ENCODE results near the gene SRMS. TPM values are rescaled to one million over a fixed set of nuclear protein-coding genes. Genes with fewer than 3 reads are reported as not detected.

SRMS gene
- total RNA-seq, 1 experiment from 2014 or later = not detected

DNA sequence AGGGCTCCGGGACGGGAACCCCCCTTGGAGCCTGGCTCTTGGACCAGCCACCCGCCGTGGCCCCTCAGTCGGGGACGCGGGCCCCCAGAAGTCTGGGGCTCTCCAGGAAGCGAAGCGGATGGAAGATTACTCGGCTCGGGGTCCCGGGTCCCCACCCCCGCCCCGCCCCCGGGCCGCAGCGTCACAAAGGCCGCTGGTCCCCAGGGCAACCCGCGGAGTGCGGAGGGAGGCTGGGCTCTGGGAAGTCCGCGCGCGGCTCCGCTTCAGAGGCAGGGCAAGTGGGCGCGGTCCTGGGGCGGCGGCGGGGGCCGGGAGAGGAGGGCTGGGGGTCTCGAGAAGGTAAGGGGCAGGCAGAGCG lies 6.4 kb upstream of the SRMS start, which contains the start of gene FNDC11:
Gene FNDC11 (plus strand): TSS at position 227 of the 358 bp plus-strand sequence. CDS start 1,505 bp downstream, outside the sequence.
- DNase-seq (ENCODE audit: low spot score) = no peak

DNA sequence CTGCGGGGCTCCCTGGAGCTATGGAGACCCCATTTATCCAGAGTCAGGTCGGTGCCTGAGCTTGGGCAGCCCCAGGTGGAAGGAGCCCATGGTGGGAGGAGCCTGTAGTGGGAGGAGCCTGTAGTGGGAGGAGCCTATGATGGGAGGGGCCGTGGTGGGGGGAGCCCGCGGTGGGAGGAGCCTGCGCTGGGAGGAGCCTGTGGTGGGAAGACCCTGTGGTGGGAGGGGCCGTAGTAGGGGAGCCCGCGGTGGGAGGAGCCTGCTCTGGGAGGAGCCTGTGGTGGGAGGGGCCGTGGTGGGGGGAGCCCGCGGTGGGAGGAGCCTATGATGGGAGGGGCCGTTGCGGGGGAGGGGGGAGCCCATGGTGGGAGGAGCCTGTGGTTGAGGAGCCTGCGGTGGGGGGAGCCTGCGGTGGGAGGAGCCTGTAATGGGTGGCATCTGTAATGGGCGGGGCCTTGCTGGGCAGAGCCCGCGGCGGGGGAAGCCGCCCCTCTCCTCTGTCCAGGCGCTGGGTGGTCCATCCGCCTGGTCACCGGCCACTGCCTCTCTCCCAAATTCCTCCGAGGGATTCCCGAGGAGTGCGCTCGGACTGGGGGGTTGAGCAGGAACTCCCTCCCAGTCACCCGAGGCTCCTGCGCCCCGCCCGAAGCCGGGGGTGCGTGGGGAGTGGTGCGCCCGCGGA lies 5.8 kb upstream of the SRMS start:
- DNase-seq (ENCODE audit: low spot score) = peak; percentile 44

DNA sequence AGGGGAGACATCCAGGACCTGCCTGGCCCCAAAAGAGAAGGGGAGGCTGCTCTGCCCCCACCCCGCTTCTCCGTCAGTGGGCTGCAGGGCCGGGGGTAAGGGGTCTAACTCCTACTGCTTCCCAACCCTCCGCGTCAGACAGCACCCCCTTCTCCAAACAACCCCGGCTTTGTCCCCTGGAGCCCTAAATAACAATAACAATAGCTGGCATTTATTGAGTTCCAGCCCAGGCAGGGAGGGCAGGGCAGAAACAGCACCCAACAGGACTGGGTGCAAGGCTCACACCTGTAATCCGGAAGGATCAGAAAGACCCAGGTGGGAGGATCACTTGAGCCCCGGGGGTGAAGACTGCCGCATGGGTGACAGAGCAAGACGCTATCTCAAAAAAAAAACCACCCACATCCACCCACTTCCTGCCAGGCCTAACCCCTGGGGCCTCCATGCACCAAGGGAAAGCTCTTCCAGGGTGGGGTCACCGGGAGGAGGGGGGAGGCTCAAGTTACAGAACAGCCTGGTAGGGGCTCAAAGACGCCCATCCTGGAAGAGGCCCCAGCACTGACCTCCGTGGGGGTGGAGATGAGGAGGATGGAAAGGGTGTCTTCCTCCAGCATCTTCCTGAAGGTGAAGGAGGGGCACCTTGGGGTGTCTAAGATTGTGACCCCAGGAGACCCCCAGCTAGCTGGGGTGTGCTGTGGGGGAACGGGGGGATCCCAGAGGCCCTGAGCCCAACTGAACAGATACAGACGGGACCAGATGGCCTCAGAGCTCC lies 5.1 kb upstream of the SRMS start:
- DNase-seq (ENCODE audit: low spot score) = no peak

DNA sequence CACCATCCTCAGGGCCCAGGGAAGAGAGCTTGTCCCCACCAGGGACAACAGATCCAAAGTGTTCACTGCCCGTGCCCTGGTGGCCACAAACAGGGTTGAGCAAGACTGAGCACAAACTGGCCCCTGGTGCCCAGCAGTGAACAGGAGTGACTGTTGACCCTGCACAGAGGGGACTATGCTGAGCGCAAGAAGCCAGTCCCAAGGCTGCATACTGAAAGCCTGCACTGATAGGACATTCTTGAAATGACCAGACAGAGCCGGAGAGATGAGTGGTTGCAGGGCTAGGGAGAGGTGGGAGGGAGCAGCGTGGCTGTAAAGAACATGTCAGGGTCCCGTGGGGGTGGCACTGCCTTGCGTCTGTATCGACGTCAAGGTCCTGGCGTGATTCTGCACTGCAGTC lies 3.5 kb upstream of the SRMS start:
- DNase-seq (ENCODE audit: low spot score) = no peak

DNA sequence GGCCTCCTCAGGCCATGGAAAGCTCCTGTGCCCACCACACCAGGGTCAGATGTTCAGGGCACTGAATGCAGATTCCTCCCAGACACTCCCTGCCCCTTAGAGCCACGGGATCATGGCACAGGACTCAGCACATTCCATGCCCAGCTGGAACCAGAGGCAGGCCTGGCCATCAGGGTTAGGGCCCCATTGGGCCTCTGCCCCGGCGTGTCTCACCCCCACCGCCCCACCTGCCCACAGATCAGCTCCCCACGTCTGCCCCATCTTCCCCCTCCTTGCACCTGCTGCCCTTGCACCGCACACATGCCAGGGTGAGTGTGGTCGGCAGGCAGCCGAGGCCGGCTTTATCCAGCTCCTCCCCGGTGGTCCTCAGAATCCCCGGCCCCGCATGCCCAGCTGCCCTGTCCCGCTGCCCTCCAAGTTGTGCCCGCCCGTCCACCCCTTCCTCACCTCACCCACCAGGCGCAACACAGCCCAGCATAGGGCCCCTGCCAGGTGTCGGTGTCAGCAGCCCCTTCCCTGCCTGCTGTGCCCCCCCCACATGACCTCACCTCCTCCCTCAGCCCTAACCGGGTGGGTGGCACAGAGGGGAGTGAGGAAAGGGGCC lies 2.2 kb upstream of the SRMS start:
- no peak for DNase-seq (ENCODE audit: low spot score)

DNA sequence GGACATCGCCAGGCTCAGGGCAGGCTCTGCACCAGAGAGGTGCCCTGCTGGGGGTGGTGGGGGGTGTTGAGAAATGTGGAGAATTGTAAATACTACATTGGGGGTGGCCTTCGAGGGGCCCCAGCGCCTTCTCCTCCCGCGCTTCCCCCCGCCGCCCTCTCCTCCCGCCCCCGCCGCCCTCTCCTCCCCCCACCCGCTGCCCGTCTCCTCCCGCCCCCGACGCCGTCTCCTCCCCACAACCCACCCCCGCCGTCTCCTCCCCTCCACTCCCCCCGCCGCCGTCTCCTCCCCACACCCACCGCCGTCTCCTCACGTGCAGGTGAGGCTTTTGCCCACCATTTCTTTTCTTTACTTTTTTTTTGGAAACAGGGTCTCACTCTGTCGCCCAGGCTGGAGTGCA lies 1.5 kb upstream of the SRMS start:
- no peak for DNase-seq (ENCODE audit: low spot score)

DNA sequence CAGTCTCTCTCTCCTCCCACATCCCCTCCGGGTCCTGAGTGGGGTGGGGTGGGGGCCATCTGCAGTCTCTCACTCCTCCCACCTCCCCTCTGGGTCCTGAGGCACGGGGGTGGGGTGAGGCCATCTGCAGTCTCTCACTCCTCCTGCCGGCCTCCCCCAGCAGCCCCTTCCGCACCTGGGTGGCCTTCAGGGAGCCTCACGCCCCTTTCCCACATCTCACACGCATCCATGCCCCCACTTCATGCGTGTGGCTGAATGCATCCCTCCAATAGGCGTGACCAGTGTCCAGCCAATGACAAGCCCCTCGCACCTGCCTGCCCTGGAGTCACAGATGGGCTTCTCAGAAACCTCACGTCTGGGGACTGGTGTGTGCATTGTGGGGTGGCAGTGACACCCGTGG lies 993 bp upstream of the SRMS start:
- DNase-seq (ENCODE audit: low spot score) = no peak

DNA sequence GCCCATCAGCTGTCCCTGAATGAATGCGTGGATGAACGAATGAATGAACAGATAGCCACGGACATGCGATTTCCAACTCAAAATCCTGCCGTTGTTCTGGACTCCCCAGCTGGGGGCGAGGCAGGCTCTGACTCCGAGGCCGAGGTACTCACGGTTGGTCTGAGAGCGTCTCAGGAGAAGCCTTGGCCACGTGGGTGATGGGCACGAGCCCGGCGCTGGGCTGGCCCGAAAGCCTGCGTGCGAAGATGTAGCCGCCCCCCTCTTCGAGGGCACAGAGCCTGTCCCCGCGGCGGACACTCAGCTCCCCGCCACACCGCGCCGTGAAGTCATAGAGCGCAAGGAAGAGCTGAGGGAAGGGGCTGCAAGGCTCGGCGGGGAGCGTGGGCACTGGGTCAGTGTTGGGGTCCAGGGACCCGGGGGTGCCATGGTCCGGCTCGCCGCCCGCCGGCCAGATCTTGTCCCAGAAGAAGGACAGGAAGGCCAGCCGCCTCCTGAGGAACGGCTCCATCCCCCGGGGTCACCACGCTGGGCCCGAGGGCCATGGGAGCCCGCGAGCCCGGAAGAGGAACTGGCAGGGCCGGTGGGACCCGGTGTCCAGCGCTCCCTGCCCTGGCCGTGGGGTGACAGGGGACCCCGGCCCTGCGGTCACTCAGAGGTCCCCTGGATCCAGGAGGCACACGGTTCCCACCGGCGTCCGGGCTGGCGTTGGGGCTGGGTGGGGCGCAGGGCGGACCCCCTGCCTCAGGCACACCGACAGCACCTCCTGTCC lies 409 bp downstream of the SRMS start:
- DNase-seq (ENCODE audit: low spot score) = no peak

DNA sequence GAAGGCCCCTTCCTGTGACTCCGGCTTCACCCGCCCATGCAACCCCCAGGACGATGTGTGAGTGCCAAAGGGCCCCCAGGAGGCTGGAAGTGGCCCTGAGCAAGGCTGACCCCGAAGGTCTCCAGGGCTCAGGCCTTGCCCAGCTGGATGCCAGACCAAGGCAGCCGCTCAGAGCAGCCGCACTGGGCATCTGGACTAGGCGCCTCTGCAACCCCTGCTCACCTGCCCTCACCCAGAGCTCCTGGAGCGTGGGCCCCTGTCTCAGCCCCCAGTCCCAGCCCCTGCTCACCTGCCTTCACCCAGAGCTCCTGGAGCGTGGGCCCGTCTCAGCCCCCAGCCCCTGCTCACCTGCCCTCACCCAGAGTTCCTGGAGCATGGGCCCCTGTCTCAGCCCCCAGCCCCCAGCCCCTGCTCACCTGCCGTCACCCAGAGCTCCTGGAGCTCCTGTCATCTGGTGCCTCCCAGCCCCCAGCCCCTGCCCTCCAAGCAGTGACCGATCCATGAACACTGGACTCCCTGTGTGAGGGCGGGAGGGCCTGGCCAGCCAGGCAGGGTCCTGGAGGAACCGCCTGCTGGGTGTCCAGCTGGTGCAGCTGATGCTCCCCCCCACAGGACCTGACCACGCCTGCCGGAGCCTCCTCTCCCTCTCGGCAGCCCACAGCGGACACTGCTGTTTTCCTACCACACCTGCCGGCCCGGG lies 1.1 kb downstream of the SRMS start:
- DNase-seq (ENCODE audit: low spot score) = no peak

DNA sequence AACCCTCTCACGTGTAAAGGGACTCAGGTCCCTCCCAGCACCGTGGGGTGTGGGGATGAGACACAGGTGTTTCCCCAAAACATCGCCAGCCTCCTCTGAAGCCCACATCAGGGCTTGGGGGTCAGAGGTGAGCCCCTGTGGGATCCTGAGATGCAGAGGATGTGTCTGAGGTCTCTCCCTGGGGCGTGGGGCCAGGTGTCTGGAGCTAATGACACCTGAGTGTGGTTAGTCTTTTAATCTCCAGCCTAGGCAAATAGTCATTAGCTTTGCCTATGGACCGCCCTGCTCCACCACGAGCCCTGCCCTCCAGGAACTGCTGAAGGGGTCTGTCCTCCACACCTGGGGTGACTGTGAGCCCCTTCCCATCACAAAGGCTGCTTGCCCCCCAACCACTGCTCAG lies 1.7 kb downstream of the SRMS start:
- DNase-seq (ENCODE audit: low spot score) = no peak

DNA sequence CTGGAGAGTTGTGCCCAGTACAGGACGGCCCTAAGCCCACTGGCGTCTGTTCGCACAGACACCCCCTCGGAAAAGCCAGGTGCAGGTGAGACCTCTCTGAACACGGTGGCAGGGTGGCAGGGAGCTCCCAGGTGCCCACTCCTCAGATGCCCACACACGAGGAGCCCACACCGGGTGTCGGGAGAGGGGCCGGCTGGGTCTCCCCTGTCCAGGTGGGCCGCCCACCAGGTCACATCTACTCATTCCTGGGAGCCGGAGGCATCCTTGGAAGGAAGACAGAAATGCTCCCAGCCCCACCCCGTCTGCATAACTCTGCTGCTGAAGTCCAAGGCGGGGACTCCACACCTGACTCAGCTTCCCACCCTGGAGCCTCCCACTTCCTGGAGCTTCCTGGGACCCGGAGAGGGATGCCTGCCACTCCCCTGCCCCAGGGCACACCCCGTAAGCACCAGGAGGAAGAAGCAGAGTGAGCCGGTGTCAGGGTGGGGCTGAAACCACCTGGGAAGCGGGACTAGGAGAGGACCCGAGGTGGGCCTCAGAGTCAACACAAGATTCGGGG lies 2.5 kb downstream of the SRMS start:
- DNase-seq (ENCODE audit: low spot score) = peak; percentile 93

DNA sequence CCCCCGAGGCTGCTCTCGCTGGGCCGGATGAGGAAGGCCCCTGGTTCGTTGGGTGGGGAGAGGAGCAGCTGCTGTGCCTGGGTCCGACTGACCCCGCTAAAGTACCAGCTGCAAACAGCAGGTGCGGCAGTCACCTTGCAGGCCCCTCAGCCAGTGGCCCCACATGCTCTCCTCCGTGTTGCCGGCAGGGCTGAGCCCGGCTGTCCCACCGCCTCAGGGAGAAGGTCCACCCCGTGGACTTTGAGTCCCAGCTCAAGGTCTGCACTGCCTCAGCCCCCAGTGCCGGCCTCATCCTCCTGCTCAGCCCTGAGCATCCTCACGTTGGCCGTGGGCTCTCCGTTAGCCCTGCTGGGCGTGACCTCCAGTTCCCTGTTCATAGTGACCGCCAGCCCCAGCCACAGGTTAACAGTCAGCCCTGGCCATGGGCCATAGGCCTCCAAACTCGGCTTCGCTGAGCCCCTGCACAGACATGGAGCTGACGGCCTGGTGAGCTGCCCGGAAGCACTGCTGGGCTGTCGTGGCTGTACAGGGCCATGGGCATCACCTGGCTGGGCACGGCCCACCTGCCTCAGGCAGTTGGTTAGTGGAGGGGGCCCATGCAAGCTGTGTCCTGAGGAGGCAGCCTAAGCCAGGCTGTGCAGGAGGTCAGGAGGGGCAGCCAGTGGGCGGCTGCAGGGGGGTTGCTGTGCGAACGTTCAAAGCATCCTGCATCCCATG lies 3.1 kb downstream of the SRMS start:
- no peak for DNase-seq (ENCODE audit: low spot score)

DNA sequence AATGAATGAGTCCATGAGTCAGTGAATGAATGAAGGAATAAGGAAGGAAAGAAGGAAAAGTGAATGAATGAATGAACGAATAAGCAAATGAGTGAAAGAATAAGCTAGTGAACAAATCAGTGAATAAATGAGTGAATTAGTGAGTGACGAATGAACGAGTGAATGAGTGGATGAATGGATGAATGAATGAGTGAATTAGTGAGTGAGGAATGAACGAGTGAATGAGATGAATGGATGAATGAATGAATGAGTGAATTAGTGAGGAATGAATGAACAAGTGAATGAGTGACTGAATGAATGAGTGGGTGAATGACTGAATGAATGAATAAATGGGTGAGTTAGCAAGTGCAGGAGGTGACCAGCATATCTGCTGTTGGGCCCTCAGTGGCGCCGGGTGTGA lies 3.8 kb downstream of the SRMS start:
- DNase-seq (ENCODE audit: low spot score) = no peak

DNA sequence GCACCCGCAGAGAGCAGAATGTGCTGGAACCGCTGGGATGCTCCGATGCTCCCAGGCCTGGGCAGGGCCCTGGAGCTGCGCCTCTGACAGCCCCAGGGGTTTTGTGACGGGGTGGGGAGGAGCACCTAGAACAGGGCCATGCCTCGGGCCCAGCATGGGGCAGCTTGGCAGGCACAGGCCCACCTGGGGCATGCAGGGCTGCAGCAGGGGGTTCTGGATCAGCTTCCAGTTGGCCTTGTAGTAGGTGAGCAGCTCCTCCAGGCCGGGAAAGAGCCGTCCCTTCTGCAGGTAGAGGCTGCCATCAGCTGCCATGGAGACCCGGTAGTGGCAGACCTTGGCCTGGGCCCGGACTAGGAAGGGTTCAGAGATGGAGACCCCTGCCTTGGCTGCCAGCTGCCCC lies 4.4 kb downstream of the SRMS start:
- no peak for DNase-seq (ENCODE audit: low spot score)

DNA sequence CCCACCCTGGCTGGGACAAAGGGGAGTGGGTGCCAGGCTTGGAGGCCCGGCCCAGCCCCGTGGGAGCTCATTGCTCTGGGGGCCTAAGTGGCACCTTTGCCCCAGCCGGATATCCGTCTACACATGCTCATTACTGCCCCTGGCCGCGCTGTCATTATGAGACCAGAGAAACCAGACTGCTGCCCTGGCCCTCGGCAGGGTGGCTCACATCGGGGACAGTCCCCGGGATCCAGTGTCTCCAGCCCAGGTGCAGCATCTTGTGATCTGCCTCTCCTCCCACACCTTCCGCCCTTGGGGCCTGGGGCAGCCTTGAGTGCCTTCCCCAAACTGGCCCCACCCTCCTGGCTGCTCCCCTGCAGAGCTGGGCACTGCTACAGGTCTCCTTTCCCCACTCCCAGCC lies 4.9 kb downstream of the SRMS start:
- DNase-seq (ENCODE audit: low spot score) = no peak

DNA sequence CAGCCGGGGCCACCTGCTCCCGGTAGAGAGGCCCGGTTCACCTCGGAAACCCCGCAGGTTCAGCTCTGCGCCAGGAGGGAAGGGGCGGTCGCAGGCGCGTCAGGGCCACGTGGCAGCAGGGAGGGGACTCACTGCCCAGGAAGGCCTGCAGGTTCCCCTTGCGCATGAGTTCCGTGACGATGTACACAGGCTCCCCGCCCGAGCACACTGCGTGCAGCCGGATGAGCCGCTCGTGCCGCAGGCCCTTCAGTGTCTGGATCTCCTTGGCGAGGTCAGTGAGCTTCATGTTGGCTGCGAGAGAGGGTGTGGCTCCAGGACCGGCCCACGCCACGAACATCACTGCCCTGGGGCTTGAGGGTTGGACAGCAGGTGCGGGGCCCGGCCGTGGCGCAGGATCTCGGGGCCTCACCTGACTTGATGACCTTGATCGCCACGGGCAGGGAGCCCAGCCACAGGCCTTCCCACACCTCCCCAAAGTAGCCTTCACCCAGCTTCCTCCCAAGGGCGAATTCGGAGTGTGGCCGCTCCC lies 5.5 kb downstream of the SRMS start:
- no peak for DNase-seq (ENCODE audit: low spot score)

DNA sequence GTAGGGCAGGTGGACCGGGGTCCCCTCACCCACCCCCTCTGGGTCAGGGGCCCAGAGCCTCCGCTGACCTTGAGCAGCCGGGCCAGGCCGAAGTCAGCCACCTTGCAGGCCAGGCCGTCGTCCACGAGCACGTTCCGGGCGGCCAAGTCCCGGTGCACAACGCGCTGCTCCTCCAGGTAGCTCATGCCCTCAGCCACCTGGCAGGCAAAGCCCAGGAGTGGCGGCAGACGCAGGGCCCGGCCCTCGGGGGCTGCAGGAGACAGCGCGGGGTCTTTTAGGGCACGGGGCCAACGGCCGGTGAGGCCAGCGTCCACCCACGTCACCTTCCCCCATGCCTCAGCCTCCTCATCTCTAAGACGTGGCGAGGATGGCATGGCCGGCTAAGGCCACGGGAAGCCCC lies 6.2 kb downstream of the SRMS start:
- no peak for DNase-seq (ENCODE audit: low spot score)

DNA sequence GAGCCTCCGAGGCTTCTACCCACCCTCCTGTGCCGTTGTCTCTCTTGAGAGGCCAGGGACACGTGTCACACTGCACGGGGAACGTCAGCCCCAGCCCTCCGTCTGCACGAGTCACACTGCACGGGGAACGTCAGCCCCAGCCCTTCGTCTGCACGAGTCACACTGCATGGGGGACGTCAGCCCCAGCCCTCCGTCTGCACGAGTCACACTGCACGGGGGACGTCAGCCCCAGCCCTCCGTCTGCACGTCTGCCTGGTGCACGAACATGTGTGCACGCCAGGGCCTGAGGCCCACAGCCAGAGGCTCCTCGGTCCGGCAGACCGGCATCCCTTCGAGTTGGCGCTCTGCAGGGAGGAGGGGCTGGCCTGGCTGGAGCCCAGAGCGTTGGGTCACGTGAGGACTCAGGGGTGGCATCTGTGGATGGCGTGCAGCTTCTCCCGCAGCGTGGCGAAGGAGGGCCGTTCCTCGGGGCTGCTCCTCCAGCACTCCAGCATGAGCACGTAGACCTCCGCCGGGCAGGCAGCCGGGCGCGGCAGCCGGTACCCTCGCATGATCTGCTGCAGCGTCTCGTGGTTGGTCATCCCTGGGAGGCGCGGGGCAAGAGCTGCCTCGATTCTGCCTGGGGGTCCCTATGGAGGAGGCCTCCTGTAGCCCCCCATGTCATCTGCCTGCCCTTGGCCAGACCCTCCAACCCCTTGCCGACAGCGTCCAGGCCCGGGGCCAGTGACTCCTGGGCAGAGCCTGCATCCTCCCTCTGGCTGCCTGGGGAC lies 6.9 kb downstream of the SRMS start:
- DNase-seq (ENCODE audit: low spot score) = no peak

DNA sequence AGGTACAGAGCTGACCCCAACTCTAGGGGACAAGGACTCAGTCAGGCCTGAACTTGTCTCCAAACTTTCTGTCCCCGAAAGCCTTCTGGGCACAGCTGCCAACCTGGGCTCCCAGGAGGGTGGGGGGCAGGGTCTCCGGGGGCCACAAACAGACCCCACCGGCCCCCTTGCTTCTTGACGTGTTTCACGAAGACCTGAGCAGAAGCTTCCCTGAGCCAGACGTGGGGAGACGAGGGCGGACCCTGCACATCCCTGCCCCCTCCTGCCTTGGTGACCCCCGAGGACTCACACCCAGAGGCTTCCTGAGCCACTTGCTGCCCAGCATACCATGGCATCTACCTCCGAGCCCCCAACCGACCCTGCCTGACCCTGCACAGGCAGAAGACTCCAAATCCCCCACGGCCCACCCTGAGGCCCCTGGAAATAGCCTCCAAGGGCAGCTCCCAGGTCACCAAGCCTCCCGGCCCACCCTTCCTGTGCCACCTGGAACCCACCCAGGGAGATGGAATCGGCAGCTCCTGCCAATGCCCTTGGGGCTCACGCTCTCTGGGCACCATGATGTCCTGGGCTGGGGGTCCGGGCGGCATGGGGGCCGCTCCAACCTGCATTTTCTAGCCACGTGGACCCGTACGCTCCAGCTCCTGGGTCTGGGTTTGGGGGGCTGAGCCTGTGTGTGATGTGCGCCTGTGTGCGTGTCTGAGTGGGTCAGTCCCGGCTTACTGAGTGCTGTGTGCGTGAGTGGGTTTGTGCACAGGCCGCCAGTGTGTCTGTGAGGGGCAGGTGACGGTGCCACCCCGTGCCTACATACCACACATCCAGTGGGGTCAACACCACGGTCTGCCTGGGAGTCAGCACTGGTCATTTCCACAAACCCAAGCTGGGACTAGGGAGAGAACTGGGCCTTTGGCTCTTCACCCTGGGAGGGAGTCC lies 7.8 kb downstream of the SRMS start:
- DNase-seq (ENCODE audit: low spot score) = no peak
